ENCODE results near the gene COL23A1.

GRCh38 chr5:178338126-178338749 is 252.0 kb downstream of the COL23A1 start:
- no peak for TF ChIP-seq CTCF (conservative IDR thresholded peaks at IDR 0.05; ENCODE audit: low read depth, low read length)
- no peak for TF ChIP-seq EZH2 (IDR thresholded peaks at IDR 0.05; ENCODE audit: low read length, unreplicated experiment)

Data from PC-3 (cell line).